Activated naive CD4-positive, alpha-beta T cell (primary cell): ENCODE results near the gene TMPRSS13.

Experiments used
- DNase-seq, 4 experiments: peaks; one replicate each; lab custom pipeline; 2025; lab: John Stamatoyannopoulos, UW

TMPRSS13 gene

DNA sequence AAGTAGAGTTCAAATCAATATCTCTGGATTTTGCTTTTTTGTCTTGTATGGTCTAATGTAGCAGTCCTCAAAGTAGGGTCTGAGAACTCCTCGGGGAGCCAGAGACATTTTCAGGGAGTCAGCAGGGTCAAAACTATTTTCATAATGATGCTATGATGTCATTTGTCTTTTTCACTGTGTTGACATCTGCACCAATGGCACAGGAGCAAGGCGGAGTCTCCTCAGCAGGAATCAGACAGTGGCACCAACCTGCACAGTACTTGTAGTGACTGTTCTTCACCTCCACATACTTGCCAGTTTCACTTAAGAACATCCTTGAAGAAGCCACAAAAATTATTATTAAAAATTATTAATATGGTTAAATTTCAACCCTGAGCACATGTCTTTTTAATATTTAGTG, 37.8 kb downstream of the TMPRSS13 start:
- no peak for DNase-seq

DNA sequence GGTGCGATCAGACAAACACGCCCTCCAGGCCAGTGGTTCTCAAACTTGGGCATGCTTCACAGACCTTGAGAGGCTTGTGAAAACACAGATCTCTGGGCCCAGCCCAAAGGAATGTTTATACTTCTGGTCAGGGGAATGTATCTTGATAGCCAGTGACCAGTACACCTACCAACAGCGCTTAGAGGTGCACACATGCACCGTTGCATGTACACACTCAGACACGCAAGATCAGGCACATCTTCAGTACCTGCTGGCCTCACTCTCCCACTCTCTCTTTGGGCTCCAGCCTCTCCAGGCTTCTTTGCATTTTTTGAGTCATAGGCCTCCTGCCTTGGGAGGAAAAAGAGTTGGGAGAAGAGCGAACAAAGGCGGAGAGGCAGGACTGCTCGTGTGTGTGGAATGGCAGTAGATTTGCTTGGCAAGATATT, 41.0 kb downstream of the TMPRSS13 start:
- DNase-seq, result no peak

DNA sequence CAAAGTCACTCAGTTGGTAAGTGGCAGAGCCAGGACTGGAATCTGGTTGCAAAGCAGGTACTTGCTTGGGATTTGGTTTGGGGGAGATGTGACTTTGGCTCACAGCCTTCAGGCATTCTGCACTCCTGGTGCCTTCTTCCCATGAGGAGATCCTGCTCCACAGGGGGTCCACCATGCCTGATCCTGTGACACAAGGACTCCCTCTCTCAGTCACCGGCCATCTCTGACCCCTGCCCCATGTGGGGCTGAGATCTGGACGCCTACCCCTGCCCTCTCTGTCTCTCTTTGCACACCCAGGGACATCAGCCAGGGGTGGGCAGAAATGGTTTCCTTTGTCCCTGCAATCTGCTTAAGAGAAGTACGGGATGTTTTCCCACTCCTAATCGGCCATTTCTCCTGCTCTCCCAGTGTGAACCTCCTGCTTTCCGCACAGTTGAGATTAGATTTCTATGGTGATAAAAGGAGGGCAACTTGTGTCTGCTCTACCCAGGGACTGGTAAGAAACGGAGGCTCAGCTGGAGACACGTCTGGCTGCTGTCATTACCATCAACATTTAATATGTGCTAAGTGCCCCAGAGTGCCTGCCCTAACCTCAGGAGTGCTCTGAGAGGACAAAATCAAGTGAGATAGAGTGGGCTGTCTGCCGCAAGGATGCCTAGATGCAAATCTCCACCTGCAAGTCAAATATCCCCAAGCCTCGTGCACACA, 41.6 kb downstream of the TMPRSS13 start:
- no peak for DNase-seq

DNA sequence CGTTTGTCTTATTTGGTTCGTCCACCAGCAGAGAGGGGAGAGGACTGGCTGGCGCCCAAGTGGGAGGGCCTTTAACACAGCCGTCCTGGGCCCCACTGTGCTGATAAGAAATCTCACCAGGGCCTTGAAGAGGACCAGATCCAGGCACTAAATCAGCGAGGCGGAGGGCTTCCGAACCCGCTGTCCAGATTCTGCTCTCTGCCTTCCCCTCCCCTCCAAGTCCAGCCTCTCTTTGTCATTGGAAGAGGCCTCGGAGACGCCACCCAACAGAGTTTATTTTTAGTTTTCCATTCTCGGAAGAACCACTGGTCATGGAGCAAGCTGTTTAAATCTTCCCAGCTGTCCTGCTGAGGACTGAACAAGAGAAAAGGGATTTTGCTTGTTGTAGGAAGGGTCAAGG, 43.4 kb downstream of the TMPRSS13 start:
- DNase-seq, result no peak

DNA sequence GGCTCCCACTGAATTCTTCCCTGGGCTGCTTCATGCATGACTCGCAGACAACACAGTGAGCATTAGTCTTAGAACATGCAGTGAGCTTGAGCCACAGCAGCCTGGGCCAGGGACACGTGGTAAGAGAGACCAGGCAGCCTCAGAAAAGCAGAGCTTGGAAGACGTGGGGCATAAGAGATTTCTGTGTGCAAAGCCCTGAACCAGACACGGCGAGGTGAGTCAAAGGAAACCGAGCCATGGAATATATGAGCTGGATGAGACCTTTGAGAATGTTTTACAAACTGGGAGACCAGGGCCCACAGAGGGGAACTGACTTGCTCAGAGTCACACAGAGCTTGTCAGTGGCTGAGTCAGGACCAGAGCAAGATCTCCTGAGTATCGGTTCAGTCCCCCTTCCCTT, 44.2 kb downstream of the TMPRSS13 start:
- no peak for DNase-seq

DNA sequence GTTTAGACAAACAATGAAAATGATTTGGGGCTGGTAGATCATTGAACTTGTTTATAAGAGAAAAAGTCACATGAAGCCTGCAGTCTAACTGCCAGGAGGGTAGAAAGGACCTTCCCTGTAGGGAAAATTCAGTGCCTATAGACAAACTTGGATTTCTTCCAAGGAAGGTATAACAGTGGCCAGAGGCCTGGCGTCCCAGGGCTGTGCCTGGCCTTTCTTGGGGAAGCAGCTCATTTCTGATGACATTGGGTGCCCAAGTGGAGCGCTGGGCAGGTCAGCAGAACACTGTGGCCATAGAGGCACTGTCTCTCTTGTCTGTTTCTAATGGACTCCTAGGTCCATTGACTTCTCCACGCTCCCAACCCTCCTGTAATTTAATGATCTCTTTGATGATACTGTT, 46.1 kb downstream of the TMPRSS13 start:
- DNase-seq, result no peak

DNA sequence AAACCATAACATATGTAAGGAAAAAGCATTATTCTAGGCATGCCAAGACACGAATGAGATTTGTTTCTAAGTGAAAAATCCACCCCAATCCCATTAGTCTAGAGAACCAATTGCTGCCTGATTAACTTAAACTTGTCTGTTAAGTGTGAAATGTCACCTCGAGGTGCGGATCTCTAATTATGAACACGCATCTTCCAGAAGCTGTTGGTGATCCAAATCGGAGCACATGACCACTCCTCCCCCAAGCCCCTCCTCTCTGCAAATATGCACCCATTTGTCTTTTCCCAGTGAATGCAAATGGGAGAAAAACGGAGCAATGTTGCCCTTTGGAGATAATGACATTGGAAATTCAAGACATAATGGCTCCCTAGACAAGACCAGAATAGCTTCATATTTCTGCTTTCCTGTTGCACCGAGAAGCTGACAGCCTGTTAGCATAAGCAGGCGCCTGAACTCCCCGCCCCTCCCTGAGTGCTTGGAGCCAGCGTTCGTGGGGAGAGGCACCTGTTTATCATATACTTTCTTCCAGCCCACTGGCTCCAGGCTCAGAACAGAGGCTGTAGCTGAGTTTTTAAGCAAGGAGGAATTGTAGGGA, 46.8 kb downstream of the TMPRSS13 start:
- DNase-seq, result no peak

DNA sequence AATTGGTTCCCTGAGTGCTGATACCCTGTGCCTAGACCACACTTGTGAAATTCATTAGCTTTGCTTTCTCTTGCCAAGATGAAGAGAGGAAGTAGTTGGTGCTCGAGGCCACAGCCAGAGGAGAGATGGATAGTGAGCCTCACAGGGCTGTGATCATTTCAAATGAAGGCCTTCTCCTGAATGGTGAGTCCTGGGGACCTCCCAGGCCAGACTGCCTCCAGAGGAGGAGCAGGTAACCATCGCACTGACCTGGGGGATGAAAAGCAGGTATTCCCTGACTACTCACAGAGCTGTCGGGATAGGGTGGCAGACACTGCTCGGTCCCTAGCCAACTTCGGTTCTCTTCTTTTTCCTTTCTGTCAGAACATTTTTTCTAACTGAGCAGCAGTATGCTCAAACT, 48.0 kb downstream of the TMPRSS13 start:
- DNase-seq, result no peak

DNA sequence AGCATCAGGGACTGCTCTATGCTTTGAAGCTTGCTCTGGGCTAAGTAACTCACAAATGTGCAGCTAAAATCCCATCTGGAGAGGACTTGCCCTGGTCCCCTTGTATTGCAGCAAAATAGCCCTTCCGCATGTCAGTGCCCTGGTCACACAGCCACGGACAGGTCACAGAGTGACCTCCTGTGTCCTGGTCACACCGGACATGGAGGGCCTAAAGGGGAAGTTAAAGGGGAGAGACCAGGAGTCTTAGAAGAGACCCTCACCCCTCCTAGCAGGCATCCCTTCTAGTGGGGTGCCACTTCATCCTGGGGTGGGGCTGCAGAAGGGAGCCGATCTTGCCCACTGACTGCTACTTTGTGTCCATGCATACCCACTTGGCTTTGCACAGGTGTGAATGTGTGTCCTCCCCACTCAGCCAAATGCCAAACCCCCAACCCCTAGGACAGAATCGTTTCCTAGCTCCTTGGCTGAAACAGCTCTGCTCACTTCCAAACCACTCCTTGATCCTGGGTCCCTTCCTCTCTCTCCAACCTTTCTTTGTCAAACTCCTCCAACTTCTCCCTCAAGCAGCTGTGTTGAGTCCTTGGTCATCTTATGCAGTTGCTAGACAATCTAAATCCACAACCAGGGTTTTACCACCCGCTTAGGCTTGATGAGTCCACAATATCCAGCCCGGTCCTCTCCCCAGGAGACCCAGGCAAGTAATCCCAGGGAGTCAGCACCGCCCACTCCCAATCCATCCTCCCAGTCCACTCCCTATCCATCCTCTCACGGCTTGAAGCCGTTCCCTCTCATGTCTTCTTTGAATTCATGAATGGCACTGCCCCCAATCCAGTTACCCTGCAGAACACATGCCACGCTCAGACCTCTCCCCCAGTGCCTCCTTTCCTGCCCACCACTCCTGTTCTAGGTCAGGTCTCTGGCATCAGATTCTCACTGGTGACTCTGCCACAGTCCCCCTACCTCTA, 49.4 kb downstream of the TMPRSS13 start:
- DNase-seq, result no peak

DNA sequence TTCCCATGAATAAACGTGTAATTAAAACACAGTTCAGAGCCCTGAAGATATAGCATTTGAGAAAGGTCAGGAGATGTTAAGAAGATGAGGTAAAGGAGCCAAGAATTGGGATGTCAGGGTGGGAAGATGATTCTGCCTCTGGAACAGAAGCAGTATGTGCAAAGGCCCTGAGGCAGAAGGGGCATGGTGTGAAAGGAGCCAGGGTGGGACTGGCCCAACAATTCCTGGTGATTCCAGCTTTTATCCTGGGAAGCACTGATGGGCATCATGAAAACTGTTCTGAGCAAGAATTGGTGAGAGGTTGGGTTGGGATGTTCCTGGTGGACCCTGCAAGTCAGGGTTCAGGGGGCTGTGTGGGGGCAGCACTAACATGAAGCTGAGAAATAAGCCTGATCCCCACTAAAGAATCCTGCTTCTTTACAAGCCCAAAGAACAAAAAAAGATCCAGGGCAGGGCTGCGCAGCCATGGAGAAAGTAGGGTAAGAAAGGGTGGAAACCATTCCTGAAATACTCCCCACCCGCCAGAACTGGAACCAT, 50.2 kb downstream of the TMPRSS13 start:
- DNase-seq, result no peak

DNA sequence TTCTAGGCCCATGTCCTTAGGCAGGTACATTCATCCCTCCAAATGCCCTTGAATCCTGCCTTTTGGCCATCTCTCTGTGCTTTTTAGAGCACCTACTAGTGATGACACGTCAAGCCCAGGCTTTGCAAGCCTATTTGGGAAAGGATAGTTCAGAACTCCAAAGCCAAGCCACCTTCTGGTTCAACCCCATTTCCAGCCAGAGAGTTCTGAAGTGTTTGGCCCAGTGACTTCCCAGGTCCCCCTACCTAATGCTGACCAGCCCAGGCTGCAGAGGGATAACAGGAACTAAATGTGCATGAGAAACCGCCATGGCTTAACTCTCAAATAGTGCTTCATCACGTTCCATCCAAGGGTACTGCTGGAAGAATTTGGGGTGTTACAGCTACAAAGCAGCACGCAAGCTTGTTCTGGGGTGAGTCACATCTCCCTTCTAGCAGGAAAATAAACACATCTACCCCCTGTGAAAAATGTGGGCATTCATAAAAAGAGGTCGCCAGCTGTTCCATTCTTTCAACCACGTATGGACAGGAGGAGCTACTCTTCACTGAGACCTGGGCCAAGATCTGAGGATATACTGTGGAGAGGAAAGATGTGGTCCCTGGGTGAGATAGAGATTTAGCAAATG, 50.8 kb downstream of the TMPRSS13 start:
- DNase-seq, result no peak

DNA sequence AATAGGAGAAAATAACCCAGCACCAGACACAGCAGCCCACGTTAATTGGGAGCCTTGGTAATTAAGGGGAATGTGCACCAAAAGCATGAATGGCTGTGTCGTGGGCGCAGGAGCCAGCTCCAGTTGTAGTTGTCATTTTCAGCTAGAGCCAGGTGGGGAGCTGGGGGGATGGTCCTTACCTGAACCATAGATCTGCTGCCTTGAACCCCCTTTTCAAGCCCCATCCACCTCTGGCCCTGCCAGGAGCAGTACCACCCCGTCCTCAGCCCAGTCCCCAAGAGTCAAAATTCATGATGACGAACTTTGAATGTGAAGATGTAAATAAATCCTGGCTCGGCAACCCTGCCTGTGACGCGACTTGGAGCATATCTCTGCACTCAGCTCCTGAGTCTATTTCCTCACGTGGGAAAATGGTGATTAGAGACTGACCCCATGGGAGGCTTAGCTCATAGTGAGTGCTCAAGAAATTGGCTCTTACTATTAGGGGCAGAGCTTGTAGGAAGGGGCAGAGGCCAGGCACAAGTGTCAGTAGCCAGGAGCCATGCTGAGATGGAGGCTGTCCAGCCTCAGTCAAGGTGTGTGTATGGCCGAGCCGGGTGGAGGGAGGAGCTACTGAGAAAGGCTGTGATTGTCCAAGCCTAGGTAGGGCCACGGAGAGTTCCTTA, 52.0 kb downstream of the TMPRSS13 start:
- DNase-seq, result no peak

DNA sequence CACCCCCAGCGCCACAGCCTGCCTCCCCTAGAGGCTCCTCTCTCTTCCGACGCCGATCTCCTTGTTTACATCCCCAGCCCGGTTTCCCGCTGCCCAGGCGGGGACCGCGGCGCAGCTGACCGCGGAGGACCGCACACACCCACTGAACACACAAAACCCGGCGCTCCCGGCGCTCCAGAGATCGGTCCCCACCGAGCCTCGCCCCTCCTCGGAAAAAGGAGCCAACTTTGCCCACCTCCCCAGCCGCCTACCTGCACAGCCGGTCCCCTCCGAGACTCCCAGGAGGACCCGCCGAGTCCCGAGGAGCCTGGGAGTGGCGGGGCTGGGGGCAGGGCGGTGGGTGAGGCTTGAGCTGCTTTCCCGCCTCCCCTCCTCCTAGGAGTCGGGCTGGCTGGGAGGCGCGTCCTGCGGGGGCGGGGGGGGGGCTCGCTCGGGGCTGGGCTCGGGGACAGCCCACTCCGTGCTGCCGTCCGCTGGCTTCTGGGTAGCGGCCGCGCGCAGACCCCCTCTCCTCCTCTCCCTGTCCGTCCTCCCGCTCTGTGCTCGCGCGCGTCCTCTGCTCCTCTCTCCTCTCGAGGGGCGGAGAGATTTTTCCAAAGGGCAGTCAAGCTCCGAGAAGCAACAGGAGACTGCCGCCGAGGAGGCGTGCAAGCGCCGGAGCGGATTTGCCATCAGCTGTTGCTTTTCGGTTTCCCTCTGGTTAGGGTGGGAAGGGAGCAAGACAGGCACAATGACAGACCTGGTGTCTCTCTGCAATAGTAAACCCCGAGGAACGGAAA, 52.7 kb downstream of the TMPRSS13 start, which contains the start of gene FXYD6:
Gene FXYD6 (minus strand): TSS at position 318 of the 779 bp plus-strand sequence. CDS start 33,882 bp downstream, outside the sequence.
- no peak for DNase-seq

DNA sequence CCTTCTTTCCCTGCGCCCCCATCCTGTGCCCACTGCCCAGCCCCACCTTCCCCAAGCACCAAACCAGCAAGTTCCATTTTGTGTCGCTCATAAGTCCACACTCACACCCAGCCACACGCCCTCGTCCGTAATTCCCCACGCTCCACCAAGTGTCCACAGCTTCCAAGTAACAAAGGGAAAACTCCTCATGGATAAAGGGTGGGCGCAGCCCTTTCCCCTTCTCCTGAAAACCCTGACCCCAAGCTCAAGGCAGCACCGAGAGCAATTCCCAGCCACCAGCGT, 53.2 kb downstream of the TMPRSS13 start:
- no peak for DNase-seq

DNA sequence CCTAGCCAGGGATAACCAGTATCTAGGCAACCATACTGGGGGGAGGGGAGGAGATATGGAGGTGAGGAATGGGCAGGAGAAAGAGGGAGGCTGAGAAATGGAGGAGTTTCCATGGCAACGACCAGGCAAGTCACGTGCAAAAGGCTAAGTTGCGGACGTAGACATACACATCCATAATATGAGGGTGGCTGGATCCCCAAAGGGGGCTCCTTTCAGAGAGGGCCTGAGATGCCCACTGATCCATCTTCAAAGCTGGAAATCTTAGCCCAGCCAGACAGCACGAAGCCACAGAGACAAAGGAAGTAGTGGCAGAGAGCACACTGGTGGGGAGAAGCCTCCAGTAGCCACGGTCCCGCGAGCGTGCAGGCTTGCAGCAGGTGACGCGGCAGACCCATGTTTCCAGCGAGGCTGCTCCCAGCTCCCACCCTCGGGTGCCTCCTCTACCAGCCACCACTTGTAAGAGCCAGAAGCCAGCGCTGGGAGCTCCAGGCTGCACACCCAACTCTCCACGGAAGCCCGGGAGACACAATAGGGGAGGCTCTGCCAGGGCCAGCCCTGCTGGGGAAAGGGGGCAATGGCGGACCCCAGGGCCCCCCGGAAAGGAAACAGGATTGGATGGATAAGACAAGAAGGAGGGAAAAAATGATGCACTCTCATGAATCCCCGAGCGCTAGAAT, 53.7 kb downstream of the TMPRSS13 start:
- DNase-seq, result peak in 1 of 4 experiments; percentile 10

DNA sequence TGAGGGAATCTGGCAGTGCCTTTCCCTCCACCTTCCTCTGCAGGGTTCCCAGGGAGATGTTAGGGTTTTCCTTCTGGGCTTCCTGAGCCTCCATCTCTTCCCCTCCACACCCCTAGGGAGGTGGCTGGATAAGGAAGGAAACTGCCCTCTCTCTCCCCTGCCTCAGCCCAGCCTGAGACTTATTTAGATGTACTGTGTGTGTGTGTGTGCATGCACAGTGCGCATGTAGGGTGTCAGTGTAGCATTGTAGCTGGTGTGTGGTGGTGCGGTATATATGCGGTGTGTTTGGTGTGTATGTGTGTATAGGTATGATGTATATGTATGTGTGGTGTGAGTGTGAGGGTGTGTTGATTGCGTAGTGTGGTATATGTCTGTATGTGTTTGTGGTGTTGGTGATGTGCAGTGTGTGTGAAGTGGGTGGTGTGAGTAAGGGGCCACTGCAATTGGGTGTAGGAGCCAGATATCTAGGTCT, 54.3 kb downstream of the TMPRSS13 start:
- DNase-seq, result no peak

DNA sequence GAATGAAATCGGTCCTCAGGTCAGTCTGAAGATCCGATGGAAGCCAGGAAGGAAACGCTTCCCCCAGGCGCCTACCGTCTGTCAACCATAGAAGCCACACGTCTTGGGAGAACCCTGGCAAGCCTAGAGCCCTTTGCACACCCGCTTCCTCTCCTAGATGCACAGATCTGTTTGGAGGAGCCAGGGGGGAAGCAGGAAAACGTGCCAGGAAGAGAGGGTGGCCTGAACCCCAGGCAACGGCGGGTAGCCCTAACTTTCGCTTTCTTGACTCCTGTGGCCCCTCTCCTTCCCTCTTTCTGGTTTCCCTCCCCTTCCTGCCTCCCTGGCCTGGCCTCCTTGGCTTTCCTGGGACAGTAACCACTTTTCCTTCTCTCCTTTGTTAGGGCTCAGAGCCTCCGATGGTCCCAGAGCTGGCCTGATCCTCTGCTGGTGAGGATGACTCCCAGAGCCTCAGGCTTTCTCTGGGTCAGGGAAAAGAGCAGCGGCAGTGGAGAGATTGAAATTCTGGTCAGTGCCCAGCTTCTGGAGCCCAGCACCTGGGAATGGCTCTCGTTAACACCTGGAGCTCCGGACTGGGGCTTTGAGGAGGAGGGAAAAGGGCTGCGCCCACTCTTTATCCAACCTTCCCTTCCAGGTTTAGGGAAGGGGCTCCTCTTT, 54.8 kb downstream of the TMPRSS13 start:
- no peak for DNase-seq

DNA sequence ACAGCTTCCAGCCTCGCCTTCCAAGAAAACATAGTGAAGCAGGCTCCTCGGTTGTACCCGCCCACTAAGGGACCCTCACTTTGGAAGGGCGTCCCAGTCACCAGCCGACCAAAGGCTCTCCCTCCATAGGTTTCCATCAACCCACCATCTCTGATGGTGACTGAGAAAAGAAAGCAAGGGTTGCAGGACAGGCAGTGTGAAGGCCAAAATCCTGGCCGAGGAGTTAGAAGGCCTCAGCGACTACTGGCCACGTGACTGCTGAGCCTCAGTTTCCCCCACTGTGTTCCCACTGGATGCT, 55.4 kb downstream of the TMPRSS13 start:
- no peak for DNase-seq

DNA sequence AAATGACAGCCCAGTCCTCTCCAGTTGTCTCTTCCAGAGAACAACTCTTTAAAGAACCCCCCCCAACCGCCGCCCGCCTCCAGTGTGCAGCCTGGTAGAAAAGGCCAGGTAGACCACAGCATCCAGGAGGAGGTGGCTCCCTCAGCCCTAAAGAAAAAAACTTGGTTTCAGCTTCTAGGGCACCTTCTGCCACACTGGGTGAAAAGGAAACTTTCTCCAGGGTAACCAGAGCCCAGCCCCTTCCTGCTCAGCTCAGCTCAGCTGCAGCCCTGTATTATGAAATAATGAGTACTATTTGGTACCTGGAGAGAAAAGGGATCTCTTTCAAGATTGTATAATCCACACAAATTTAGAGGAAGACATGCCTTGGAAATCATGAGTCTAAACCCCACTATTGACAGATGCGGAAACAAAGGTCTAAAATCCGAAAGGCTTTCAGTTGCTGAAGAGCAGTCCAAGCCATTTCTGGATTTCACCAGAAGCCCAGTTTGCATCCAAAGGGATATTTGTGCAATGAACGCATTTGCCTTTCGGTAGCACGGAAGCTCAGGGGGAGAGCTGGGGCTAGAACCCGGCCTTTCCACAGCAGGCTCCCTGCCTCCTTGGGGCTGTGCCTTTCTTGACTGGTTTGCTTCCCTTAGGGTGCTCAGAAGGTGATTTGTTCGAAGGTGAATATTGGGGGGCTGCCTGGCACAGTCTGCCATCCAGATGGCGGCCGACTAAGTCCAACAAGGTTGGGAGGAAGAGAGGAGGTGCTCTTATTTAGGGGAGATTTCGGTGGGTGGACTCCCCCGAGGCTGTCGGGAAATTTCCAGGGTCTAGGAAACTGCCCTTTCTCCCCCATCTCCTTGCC, 56.0 kb downstream of the TMPRSS13 start:
- DNase-seq, result no peak
